GM23338 (cell line): Measurements from ENCODE around the gene HTN1.
"Not testable (repeated sequence)": the region's sequence is repeated elsewhere in the genome, so short reads cannot be mapped to it uniquely, and the experiment has no call there.

ENCODE experiments used
- CTCF ChIP-seq, 2 experiments: fragments of 200-600 bp in 1 of 2; sonication (generic) in 1 of 2; conservative IDR thresholded peaks; 2 replicates each; pipeline versions ENCODE4 v1.5.1 to v1.6.1; 2016 to 2017; ENCODE audit warnings: antibody characterized with exemption in 2 of 2, low read depth in 2 of 2, mild to moderate bottlenecking in 2 of 2, moderate library complexity in 1 of 2
- POLR2AphosphoS5 ChIP-seq: IDR thresholded peaks from 2 replicates; pipeline ENCODE4 v1.6.1; 2016; ENCODE audit warnings: antibody characterized with exemption, low read depth

- TF ChIP-seq CTCF (conservative IDR thresholded peaks at IDR 0.05; ENCODE audit: low read depth in 2 of 2); POLR2AphosphoS5: not testable (repeated sequence)
Measured at GRCh38 chr4:70037559-70037958, 12.7 kb upstream of the HTN1 start.
